Measurements from ENCODE around the gene XXYLT1. TPM values are rescaled to one million over a fixed set of nuclear protein-coding genes. Genes with fewer than 3 reads are reported as not detected.

Gene XXYLT1
- total RNA-seq, 3 donors from 2014 or later, result 7.2 to 13.0 (median 10.8) TPM

GRCh38 chr3:195177422-195178123, 93.4 kb downstream of the XXYLT1 start:
- TF ChIP-seq, protein P1, sequence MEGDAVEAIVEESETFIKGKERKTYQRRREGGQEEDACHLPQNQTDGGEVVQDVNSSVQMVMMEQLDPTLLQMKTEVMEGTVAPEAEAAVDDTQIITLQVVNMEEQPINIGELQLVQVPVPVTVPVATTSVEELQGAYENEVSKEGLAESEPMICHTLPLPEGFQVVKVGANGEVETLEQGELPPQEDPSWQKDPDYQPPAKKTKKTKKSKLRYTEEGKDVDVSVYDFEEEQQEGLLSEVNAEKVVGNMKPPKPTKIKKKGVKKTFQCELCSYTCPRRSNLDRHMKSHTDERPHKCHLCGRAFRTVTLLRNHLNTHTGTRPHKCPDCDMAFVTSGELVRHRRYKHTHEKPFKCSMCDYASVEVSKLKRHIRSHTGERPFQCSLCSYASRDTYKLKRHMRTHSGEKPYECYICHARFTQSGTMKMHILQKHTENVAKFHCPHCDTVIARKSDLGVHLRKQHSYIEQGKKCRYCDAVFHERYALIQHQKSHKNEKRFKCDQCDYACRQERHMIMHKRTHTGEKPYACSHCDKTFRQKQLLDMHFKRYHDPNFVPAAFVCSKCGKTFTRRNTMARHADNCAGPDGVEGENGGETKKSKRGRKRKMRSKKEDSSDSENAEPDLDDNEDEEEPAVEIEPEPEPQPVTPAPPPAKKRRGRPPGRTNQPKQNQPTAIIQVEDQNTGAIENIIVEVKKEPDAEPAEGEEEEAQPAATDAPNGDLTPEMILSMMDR (IDR thresholded peaks at IDR 0.05), result no peak
- TF ChIP-seq POLR2AphosphoS5 (IDR thresholded peaks at IDR 0.05) (no peak), POLR2A (IDR thresholded peaks at IDR 0.05) (no peak)
- no peaks in the 10 kb centered on the region for H3K9me3 ChIP-seq
- H3K27ac ChIP-seq, result no peak overlapping the region
- no peaks in the 10 kb centered on the region for H3K27me3 ChIP-seq
- no peaks in the 10 kb centered on the region for H3K36me3 ChIP-seq
- peak overlapping the region in 1 of 3 donors; percentile 26 for H3K4me3 ChIP-seq
- intact Hi-C loops (cut with DNase I; ENCODE audit: low total_unique reads), result no loop called here
- no peak for DNase-seq (ENCODE audit: low spot score in 2 of 2)
- H3K4me1 ChIP-seq, result no peaks in the 10 kb centered on the region

DNA sequence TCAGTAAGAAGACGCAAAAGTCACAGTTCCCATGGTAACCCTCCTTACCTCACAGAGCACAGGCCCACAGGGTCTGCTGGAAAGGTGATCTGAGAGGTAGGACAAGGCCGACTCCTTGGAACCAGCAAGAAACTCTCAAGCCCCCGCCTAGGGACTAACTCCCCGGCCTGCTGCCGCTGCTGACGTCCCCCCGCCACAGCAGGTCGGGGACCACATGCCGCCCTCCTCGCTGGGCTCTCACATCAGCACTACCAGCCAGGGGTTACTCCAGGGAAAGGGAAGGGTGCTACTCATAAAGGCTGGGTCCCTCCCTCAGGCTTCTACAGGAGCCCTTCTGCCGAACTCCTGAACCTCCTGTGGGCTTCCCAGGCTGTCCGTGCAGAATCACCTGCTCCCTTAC, 94.2 kb downstream of the XXYLT1 start:
- no peak for DNase-seq (ENCODE audit: low spot score in 2 of 2)
- TF ChIP-seq POLR2AphosphoS5 (IDR thresholded peaks at IDR 0.05) (no peak), POLR2A (IDR thresholded peaks at IDR 0.05) (no peak)
- TF ChIP-seq, protein P1 (IDR thresholded peaks at IDR 0.05), result no peak
- Histone ChIP-seq H3K4me1 (no peaks in the 10 kb centered on the region), H3K4me3 (no peak overlapping the region), H3K27ac (no peak overlapping the region), H3K9me3 (no peaks in the 10 kb centered on the region), H3K27me3 (no peaks in the 10 kb centered on the region), H3K36me3 (no peaks in the 10 kb centered on the region)
- intact Hi-C loops (cut with DNase I; ENCODE audit: low total_unique reads), result no loop called here

DNA sequence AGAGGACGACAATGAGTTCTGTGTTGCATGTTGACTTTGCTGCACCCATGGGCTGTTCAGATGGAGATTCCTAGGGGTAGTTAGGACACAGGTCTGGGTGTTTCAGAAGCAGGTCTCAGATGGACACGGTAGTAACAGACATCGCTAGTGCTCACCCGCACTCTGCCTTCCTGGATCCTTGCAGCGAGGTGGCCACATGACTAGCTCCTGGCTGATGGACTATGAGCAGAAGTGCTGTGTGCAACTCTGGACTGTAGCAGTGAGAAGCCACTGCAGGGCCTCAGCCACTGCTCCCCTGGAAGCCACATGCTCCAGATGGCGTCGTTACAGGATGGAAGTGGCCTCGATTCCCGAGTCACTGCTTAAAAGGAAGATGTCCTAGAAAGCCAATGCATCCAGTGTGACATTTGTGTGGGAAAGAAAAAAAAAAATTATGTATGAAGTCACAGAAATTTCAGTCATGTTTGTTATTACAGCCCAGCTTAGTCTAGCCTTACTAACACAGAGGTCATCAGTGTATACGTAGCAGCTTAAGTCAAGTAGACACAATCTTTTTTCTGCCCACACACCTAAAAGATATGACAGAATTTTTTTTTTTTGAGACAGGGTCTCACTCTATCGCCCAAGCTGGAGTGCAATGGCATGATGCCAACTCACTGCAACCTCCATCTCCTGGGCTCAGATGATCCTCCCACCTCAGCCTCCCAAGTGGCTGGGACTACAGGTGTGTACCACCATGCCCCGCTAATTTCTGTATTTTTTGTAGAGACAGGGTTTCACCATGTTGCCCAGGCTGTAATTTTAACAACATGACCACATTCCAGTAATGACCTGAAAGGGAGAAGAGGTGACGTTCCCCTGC, 95.3 kb downstream of the XXYLT1 start:
- no peaks in the 10 kb centered on the region for H3K36me3 ChIP-seq
- no peak overlapping the region for H3K4me3 ChIP-seq
- no peak for TF ChIP-seq POLR2A (IDR thresholded peaks at IDR 0.05)
- TF ChIP-seq, protein P1 (IDR thresholded peaks at IDR 0.05), result no peak
- TF ChIP-seq POLR2AphosphoS5 (IDR thresholded peaks at IDR 0.05), result no peak
- no peak for DNase-seq (ENCODE audit: low spot score in 2 of 2)
- H3K27ac ChIP-seq, result no peak overlapping the region
- intact Hi-C loops (cut with DNase I; ENCODE audit: low total_unique reads), result no loop called here
- H3K9me3 ChIP-seq, result no peaks in the 10 kb centered on the region
- no peaks in the 10 kb centered on the region for H3K27me3 ChIP-seq
- H3K4me1 ChIP-seq, result no peaks in the 10 kb centered on the region

- Histone ChIP-seq H3K27ac (no peak overlapping the region), H3K4me1 (no peaks in the 10 kb centered on the region), H3K36me3 (no peaks in the 10 kb centered on the region), H3K9me3 (no peaks in the 10 kb centered on the region), H3K27me3 (no peaks in the 10 kb centered on the region), H3K4me3 (no peak overlapping the region)
- TF ChIP-seq, protein P1 (IDR thresholded peaks at IDR 0.05), result no peak
- TF ChIP-seq POLR2A (IDR thresholded peaks at IDR 0.05), result no peak
- no peak for TF ChIP-seq POLR2AphosphoS5 (IDR thresholded peaks at IDR 0.05)
- DNase-seq (ENCODE audit: low spot score in 2 of 2), result no peak
- intact Hi-C loops (cut with DNase I; ENCODE audit: low total_unique reads), result no loop called here
Observed at GRCh38 chr3:195175076-195175475, 95.9 kb downstream of the XXYLT1 start.

DNA sequence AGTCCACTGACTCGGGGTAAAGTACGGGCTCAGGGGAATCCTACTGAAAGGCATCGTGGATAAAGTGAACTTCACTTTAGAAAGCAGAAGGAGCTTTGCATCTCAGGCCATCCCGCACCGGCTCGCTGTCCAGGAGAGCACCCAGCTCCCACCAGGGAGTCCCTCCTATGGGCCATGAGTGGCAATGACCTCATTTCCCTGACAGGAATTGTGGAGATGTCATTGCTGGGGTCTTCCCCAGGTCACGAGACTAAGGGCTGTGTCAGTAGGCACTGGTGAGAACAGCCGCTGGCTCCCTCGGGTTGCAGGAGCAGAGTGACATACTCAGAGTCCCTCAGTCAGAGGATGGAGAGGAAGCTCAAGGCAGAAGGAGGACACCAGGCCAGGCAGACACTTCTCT, 97.3 kb downstream of the XXYLT1 start:
- TF ChIP-seq, protein P1 (IDR thresholded peaks at IDR 0.05), result no peak
- TF ChIP-seq POLR2AphosphoS5 (IDR thresholded peaks at IDR 0.05), result no peak
- no peak for TF ChIP-seq POLR2A (IDR thresholded peaks at IDR 0.05)
- Histone ChIP-seq H3K4me1 (no peaks in the 10 kb centered on the region), H3K27me3 (no peaks in the 10 kb centered on the region), H3K36me3 (no peaks in the 10 kb centered on the region), H3K4me3 (no peak overlapping the region), H3K9me3 (no peaks in the 10 kb centered on the region), H3K27ac (no peak overlapping the region)
- no peak for DNase-seq (ENCODE audit: low spot score in 2 of 2)
- intact Hi-C loops (cut with DNase I; ENCODE audit: low total_unique reads), result no loop called here
